ENCODE measurements around the gene CNEP1R1.

CNEP1R1 gene

DNA sequence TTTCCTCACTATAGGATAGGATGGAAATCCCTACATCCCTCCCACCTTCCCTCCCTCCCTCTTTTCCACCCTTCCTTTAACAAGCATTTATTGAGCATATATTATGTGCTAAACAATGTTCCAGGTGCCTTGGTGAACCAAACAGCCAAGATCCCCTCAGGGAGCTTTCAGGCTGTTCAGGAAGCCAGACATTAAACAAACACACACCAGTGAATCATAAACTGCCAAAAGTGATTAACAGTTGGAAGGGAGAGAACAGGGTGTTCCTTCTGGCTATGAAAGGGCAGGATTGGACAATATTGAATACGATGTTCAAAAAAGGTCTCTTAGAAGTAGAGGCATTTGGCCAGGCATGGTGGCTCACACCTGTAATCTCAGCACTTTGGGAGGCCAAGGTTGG lies 22.8 kb upstream of the CNEP1R1 start:
- TF ChIP-seq POLR2AphosphoS5 (IDR thresholded peaks at IDR 0.05; ENCODE audit: low read depth), result no peak
- TF ChIP-seq SPI1 (IDR thresholded peaks at IDR 0.05; ENCODE audit: borderline replicate concordance, low read depth), result no peak
- no peak for TF ChIP-seq GABPA (IDR thresholded peaks at IDR 0.05; ENCODE audit: low read depth)
- TF ChIP-seq, protein P1, sequence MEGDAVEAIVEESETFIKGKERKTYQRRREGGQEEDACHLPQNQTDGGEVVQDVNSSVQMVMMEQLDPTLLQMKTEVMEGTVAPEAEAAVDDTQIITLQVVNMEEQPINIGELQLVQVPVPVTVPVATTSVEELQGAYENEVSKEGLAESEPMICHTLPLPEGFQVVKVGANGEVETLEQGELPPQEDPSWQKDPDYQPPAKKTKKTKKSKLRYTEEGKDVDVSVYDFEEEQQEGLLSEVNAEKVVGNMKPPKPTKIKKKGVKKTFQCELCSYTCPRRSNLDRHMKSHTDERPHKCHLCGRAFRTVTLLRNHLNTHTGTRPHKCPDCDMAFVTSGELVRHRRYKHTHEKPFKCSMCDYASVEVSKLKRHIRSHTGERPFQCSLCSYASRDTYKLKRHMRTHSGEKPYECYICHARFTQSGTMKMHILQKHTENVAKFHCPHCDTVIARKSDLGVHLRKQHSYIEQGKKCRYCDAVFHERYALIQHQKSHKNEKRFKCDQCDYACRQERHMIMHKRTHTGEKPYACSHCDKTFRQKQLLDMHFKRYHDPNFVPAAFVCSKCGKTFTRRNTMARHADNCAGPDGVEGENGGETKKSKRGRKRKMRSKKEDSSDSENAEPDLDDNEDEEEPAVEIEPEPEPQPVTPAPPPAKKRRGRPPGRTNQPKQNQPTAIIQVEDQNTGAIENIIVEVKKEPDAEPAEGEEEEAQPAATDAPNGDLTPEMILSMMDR (IDR thresholded peaks at IDR 0.05; ENCODE audit: insufficient read depth, low read length), result no peak
- TF ChIP-seq REST (IDR thresholded peaks at IDR 0.05; ENCODE audit: insufficient replicate concordance, low read depth), result no peak
- Histone ChIP-seq H3K27me3 (ENCODE audit: insufficient read depth, poor library complexity, severe bottlenecking) (no peaks in the 10 kb centered on the region), H3K27ac (replicated peaks) (no peak overlapping the region), H3K4me3 (replicated peaks; ENCODE audit: insufficient read depth, low read length) (no peak overlapping the region)
- no peak for DNase-seq (ENCODE audit: low read depth in 1 of 2, low spot score in 1 of 2)

GRCh38 chr16:50004239-50004638 lies 20.8 kb upstream of the CNEP1R1 start:
- no peak overlapping the region for H3K4me3 ChIP-seq (replicated peaks; ENCODE audit: insufficient read depth, low read length)
- DNase-seq (ENCODE audit: low read depth in 1 of 2, low spot score in 1 of 2), result no peak
- TF ChIP-seq POLR2AphosphoS5 (IDR thresholded peaks at IDR 0.05; ENCODE audit: low read depth) (no peak), SPI1 (IDR thresholded peaks at IDR 0.05; ENCODE audit: borderline replicate concordance, low read depth) (no peak), REST (IDR thresholded peaks at IDR 0.05; ENCODE audit: insufficient replicate concordance, low read depth) (no peak), GABPA (IDR thresholded peaks at IDR 0.05; ENCODE audit: low read depth) (no peak)
- TF ChIP-seq, protein P1 (IDR thresholded peaks at IDR 0.05; ENCODE audit: insufficient read depth, low read length), result no peak
- H3K27ac ChIP-seq (replicated peaks), result no peak overlapping the region
- no peaks in the 10 kb centered on the region for H3K27me3 ChIP-seq (ENCODE audit: insufficient read depth, poor library complexity, severe bottlenecking)

- TF ChIP-seq GABPA (IDR thresholded peaks at IDR 0.05; ENCODE audit: low read depth) (no peak), SPI1 (IDR thresholded peaks at IDR 0.05; ENCODE audit: borderline replicate concordance, low read depth) (peak; percentile 30; the same call in 1 of the 2 replicates), POLR2AphosphoS5 (IDR thresholded peaks at IDR 0.05; ENCODE audit: low read depth) (no peak)
- TF ChIP-seq, protein P1 (IDR thresholded peaks at IDR 0.05; ENCODE audit: insufficient read depth, low read length), result no peak
- peak in 1 of 2 experiments; percentile 32 for DNase-seq (ENCODE audit: low read depth in 1 of 2, low spot score in 1 of 2)
- Histone ChIP-seq H3K27ac (replicated peaks) (no peak overlapping the region), H3K4me3 (replicated peaks; ENCODE audit: insufficient read depth, low read length) (no peak overlapping the region), H3K27me3 (ENCODE audit: insufficient read depth, poor library complexity, severe bottlenecking) (no peaks in the 10 kb centered on the region)
Measured at GRCh38 chr16:50006964-50007363, 18.1 kb upstream of the CNEP1R1 start.

- no peak for TF ChIP-seq REST (IDR thresholded peaks at IDR 0.05; ENCODE audit: insufficient replicate concordance, low read depth)
- TF ChIP-seq POLR2AphosphoS5 (IDR thresholded peaks at IDR 0.05; ENCODE audit: low read depth), result no peak
- TF ChIP-seq, protein P1 (IDR thresholded peaks at IDR 0.05; ENCODE audit: insufficient read depth, low read length), result no peak
- TF ChIP-seq GABPA (IDR thresholded peaks at IDR 0.05; ENCODE audit: low read depth), result no peak
- TF ChIP-seq SPI1 (IDR thresholded peaks at IDR 0.05; ENCODE audit: borderline replicate concordance, low read depth), result no peak
- Histone ChIP-seq H3K27ac (replicated peaks) (no peak overlapping the region), H3K4me3 (replicated peaks; ENCODE audit: insufficient read depth, low read length) (no peak overlapping the region), H3K27me3 (ENCODE audit: insufficient read depth, poor library complexity, severe bottlenecking) (no peaks in the 10 kb centered on the region)
- DNase-seq (ENCODE audit: low read depth in 1 of 2, low spot score in 1 of 2), result no peak
Measured at GRCh38 chr16:50007744-50008143, 17.3 kb upstream of the CNEP1R1 start.

All from HL-60 (cell line).